Activated CD8-positive, alpha-beta memory T cell treated with anti-CD3 and anti-CD28 coated beads, Interleukin-2, amount 50 U/mL, for 24 hours (primary cell): ENCODE measurements around the gene RFX4.

ENCODE experiments used
- DNase-seq: peaks from one replicate; pipeline ENCODE4 v3.0.0-alpha.2; 2020; ENCODE audit errors: extremely low read depth

The RFX4 gene

GRCh38 chr12:106732890-106733289 is 150.1 kb downstream of the RFX4 start:
- DNase-seq: no peak

GRCh38 chr12:106733660-106734059 is 150.9 kb downstream of the RFX4 start:
- DNase-seq: no peak

GRCh38 chr12:106736051-106736957 is 153.5 kb downstream of the RFX4 start:
- no peak for DNase-seq

GRCh38 chr12:106739318-106739717 is 156.5 kb downstream of the RFX4 start:
- DNase-seq: no peak

- DNase-seq: no peak
These were observed 157.2 kb downstream of the RFX4 start for GRCh38 chr12:106739815-106740530.

- DNase-seq: no peak
These were observed 158.0 kb downstream of the RFX4 start for GRCh38 chr12:106740818-106741217.

GRCh38 chr12:106741247-106741646 is 158.4 kb downstream of the RFX4 start:
- no peak for DNase-seq

GRCh38 chr12:106743270-106743988 is 160.6 kb downstream of the RFX4 start:
- DNase-seq: no peak

GRCh38 chr12:106744600-106744999 is 161.8 kb downstream of the RFX4 start:
- DNase-seq: no peak

- DNase-seq: no peak
These were observed 162.5 kb downstream of the RFX4 start for GRCh38 chr12:106745181-106745745.

- no peak for DNase-seq
These were observed 165.2 kb downstream of the RFX4 start for GRCh38 chr12:106747973-106748436.

- no peak for DNase-seq
These were observed 167.7 kb downstream of the RFX4 start for GRCh38 chr12:106750524-106750923.

GRCh38 chr12:106753526-106753925 is 170.7 kb downstream of the RFX4 start:
- peak; percentile 32 for DNase-seq

- no peak for DNase-seq
These were observed 171.5 kb downstream of the RFX4 start for GRCh38 chr12:106754331-106754730.

GRCh38 chr12:106757623-106758348 is 175.0 kb downstream of the RFX4 start:
- no peak for DNase-seq

GRCh38 chr12:106758349-106759110 is 175.7 kb downstream of the RFX4 start:
- no peak for DNase-seq

GRCh38 chr12:106759526-106760183 is 176.9 kb downstream of the RFX4 start:
- DNase-seq: no peak

GRCh38 chr12:106760184-106760531 is 177.4 kb downstream of the RFX4 start:
- DNase-seq: no peak

- DNase-seq: no peak
These were observed 181.4 kb downstream of the RFX4 start for GRCh38 chr12:106764220-106764619.

GRCh38 chr12:106764738-106765137 is 181.9 kb downstream of the RFX4 start:
- DNase-seq: no peak
